MCF 10A (cell line): ENCODE results near the gene ARPC5. TPM values are rescaled to one million over a fixed set of nuclear protein-coding genes. Genes with fewer than 3 reads are reported as not detected.

Experiments
- BruUV-seq: library from RNA; stranded (reverse); fragments of 400-500 nt; replicated peaks from 2 replicates; lab custom pipeline; 2021; lab: Mats Ljungman, UMichigan
- CTCF ChIA-PET: fragments of 300-600 bp; sonication (Branson Sonifier 250); formaldehyde crosslinking; extraction: SDS; loops from one replicate; lab custom pipeline; 2021; ENCODE audit warnings: antibody characterized with exemption, inconsistent platforms; lab: Yijun Ruan, JAX
- POLR2A ChIA-PET: fragments of 300-600, 350-650 bp; sonication (Branson Sonifier 250); formaldehyde crosslinking; extraction: SDS; loops from one replicate; lab custom pipeline; 2020; ENCODE audit warnings: antibody characterized with exemption, inconsistent platforms; lab: Yijun Ruan, JAX
- DNase-seq: peaks from one replicate; pipeline ENCODE4 v3.0.0-alpha.2; 2018; ENCODE audit not compliant: unreplicated experiment
- H3K27ac Mint-ChIP-seq: one replicate; pipeline ENCODE4 v1.8.0; 2022; ENCODE audit warnings: mild to moderate bottlenecking, low read depth, mixed read lengths; ENCODE audit not compliant: unreplicated experiment
- H3K27me3 Mint-ChIP-seq: one replicate; pipeline ENCODE4 v1.8.0; 2022; ENCODE audit warnings: mixed read lengths; ENCODE audit not compliant: insufficient read depth, unreplicated experiment
- H3K36me3 Mint-ChIP-seq: one replicate; pipeline ENCODE4 v1.8.0; 2022; ENCODE audit warnings: mild to moderate bottlenecking, moderate library complexity, mixed read lengths; ENCODE audit not compliant: insufficient read depth, unreplicated experiment
- H3K4me1 Mint-ChIP-seq: one replicate; pipeline ENCODE4 v1.8.0; 2022; ENCODE audit warnings: mixed read lengths; ENCODE audit not compliant: insufficient read depth, unreplicated experiment
- H3K4me3 Mint-ChIP-seq: one replicate; pipeline ENCODE4 v1.8.0; 2022; ENCODE audit warnings: mild to moderate bottlenecking, moderate library complexity, mixed read lengths; ENCODE audit not compliant: unreplicated experiment
- H3K9me3 Mint-ChIP-seq: one replicate; pipeline ENCODE4 v1.8.0; 2022; ENCODE audit warnings: mixed read lengths; ENCODE audit not compliant: unreplicated experiment
- intact Hi-C: fragments of 100-400 bp; cut with micrococcal nuclease; formaldehyde crosslinking; loops from 2 replicates; pipeline ENCODE4 v1.14.1; 2022
- total RNA-seq: library from RNA; stranded (reverse); gene quantifications from 2 replicates; pipeline ENCODE4 v1.2.3, GENCODE V29; 2022
- TF ChIP-seq, protein P1 (sequence below): fragments of 200-600 bp; IDR thresholded peaks from one replicate; pipeline ENCODE4 v1.8.0; 2022; ENCODE audit warnings: antibody characterized with exemption, mild to moderate bottlenecking; ENCODE audit not compliant: unreplicated experiment

Gene ARPC5
- total RNA-seq, 1 experiment from 2014 or later = 195 TPM

DNA sequence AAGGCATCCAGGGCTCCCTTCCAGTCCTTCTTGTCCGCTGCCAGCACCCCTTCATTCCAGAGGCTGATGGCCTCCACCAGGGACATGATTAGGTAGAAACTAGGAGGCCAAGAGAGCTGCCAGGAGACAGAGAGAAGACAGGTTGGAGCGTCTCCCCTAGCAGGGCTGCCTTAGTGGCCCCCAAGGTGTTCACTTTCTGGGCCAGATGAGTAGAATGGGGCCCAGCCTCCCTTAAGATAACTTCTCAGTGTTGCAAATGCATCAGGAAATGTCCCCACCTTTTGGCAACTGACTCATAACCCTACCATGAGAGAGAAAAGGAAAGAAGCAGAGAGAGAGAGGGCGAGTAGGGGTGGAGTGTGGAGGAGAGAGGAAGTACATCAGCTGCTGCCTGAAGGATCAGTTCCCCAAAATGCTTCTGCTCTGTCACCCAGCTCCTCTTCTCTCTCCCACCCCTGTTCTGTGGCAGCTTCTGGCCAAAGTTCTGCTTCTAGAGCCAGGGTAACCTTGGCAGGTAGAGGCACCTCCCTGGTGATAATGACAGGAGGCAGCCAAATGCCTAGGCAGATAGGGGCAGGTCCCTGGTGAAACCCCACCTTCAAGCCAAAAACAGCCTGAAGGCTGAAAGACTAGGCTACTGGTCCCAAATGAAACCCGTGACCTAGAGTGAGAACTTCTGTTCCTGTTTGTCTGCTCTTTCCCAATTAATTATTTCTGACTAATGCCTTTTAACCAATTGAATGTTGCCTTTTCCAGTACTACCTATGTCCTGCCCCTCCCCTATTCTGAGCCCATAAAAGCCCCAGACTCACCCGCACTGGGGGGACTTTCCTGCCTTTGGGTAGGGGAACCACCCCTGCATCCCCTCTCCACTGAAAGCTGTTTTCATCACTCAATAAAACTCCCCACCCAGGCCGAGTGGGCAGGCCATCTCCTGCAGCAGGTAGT lies 45.1 kb downstream of the ARPC5 start, which contains the start of gene NCF2:
Gene NCF2, minus strand, starts transcription at position 216 of the 948 bp plus-strand sequence. Its CDS starts 130 bp downstream, at position 86.
- Mint-ChIP-seq H3K4me1 (peaks cover 17% of the 10 kb centered on the region), H3K27me3 (no peaks in the 10 kb centered on the region), H3K9me3 (no peaks in the 10 kb centered on the region), H3K4me3 (no peak within 1 kb of the TSS), H3K36me3 (no peaks in the 10 kb centered on the region), H3K27ac (peak within 1 kb of the TSS; percentile 41)
- peak; percentile 56 for DNase-seq
- TF ChIP-seq, protein P1, sequence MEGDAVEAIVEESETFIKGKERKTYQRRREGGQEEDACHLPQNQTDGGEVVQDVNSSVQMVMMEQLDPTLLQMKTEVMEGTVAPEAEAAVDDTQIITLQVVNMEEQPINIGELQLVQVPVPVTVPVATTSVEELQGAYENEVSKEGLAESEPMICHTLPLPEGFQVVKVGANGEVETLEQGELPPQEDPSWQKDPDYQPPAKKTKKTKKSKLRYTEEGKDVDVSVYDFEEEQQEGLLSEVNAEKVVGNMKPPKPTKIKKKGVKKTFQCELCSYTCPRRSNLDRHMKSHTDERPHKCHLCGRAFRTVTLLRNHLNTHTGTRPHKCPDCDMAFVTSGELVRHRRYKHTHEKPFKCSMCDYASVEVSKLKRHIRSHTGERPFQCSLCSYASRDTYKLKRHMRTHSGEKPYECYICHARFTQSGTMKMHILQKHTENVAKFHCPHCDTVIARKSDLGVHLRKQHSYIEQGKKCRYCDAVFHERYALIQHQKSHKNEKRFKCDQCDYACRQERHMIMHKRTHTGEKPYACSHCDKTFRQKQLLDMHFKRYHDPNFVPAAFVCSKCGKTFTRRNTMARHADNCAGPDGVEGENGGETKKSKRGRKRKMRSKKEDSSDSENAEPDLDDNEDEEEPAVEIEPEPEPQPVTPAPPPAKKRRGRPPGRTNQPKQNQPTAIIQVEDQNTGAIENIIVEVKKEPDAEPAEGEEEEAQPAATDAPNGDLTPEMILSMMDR = no peak
- intact Hi-C loops = no loop called here
- POLR2A ChIA-PET = interaction anchor here (3.3 kb wide), 1 partner anchor 10 kb away, joined by 12 read pairs; no protein-coding TSS in a partner anchor
- BruUV-seq = no TSS peak
- CTCF ChIA-PET = interaction anchor here (1.0 to 1.5 kb wide), 4 partner anchors 9 to 19 kb away, joined by 3 to 4 read pairs (median 4); no protein-coding TSS in a partner anchor

DNA sequence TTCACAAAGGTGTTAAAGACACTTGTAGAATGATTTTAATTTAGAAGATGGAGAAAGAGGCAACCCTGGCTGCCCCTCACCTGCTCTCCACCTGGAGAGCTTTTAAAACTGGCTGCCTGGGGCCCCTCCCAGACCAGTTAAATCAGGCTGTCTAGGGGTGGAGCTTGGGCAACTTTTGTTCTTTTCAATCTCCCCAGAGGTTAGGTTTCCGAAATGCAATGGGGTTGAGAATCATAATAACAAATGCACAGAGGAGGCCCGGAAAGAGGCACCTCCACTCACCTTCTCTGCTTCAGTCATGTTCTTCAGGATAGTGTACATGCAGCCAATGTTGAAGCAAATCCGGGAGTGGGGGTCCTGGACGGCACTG lies 45.7 kb downstream of the ARPC5 start:
- Mint-ChIP-seq H3K9me3 (no peaks in the 10 kb centered on the region), H3K4me3 (no peak overlapping the region), H3K27ac (peak overlapping the region; percentile 41), H3K4me1 (peaks cover 17% of the 10 kb centered on the region), H3K36me3 (no peaks in the 10 kb centered on the region), H3K27me3 (no peaks in the 10 kb centered on the region)
- ChIA-PET CTCF (interaction anchor here (1.0 to 1.5 kb wide), 4 partner anchors 10 to 20 kb away, joined by 3 to 4 read pairs (median 4); no protein-coding TSS in a partner anchor), POLR2A (interaction anchor here (0.6 to 3.3 kb wide), 2 partner anchors 11 to 41 kb away, joined by 3 to 12 read pairs; no protein-coding TSS in a partner anchor)
- BruUV-seq = no TSS peak
- intact Hi-C loops = no loop called here
- TF ChIP-seq, protein P1 = no peak
- no peak for DNase-seq

DNA sequence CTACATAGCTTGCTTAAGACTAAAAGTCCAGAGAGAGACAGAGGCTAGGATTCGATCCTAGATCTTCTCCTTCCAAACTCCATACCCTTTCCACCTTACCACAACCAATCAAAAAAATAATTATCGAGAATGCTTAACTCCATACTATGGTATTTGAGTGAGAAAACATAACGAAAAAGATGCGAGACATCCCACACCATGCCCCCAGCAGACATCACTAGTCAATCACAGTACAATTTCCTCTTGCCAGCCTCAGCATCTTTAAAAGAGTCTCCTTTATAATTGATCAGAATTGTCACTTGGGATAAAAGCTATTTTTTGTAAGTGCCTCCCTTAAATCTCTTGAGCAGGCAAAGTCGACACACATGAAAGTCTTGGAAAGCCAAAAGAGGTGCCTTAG lies 46.2 kb downstream of the ARPC5 start:
- TF ChIP-seq, protein P1 = no peak
- CTCF ChIA-PET = interaction anchor here (0.5 to 1.5 kb wide), 7 partner anchors 11 to 107 kb away, joined by 3 to 5 read pairs (median 4); no protein-coding TSS in a partner anchor
- H3K4me1 Mint-ChIP-seq = peaks cover 17% of the 10 kb centered on the region
- no peaks in the 10 kb centered on the region for H3K36me3 Mint-ChIP-seq
- DNase-seq = no peak
- H3K9me3 Mint-ChIP-seq = no peaks in the 10 kb centered on the region
- H3K27ac Mint-ChIP-seq = no peak overlapping the region
- POLR2A ChIA-PET = interaction anchor here (0.6 to 3.3 kb wide), 3 partner anchors 11 to 42 kb away, joined by 3 to 12 read pairs (median 3); no protein-coding TSS in a partner anchor
- intact Hi-C loops = no loop called here
- H3K27me3 Mint-ChIP-seq = no peaks in the 10 kb centered on the region
- BruUV-seq = no TSS peak
- H3K4me3 Mint-ChIP-seq = no peak overlapping the region

DNA sequence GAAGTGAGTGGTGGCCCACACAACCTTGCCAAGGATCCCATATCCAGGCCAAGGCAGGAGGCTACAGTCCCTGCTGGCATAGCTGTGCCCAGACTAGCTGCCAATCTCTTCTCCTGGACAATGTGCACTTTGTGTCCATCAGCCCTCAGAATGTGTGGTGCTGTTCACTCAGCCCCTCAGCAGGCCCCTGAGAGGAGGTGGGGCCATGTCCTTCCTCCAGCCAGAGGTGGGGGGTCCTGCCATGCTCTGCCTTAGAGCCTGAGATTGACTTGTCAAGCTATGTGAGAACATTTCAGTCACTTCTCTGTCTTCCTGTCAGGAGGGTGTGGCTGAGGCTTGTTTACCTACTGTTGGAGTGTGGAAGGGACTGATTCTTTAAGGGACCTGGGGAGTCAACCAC lies 46.8 kb downstream of the ARPC5 start:
- Mint-ChIP-seq H3K27ac (no peak overlapping the region), H3K4me3 (no peak overlapping the region), H3K9me3 (no peaks in the 10 kb centered on the region), H3K27me3 (no peaks in the 10 kb centered on the region), H3K4me1 (peaks cover 19% of the 10 kb centered on the region), H3K36me3 (no peaks in the 10 kb centered on the region)
- POLR2A ChIA-PET = interaction anchor here (0.7 to 3.3 kb wide), 2 partner anchors 12 to 21 kb away, joined by 3 to 12 read pairs; no protein-coding TSS in a partner anchor
- BruUV-seq = no TSS peak
- TF ChIP-seq, protein P1 = no peak
- CTCF ChIA-PET = interaction anchor here (0.5 to 1.5 kb wide), 7 partner anchors 11 to 270 kb away, joined by 3 to 5 read pairs (median 4); no protein-coding TSS in a partner anchor
- no peak for DNase-seq
- intact Hi-C loops = no loop called here
